HEK293 (cell line): ENCODE measurements around the gene HLA-C.

Experiments used
- KLF1 ChIP-seq: fragments of 450-650 bp; formaldehyde crosslinking; IDR thresholded peaks from 2 replicates; pipeline ENCODE4 v1.5.1; 2016; ENCODE audit warnings: missing biosample characterization, missing genetic modification characterization
- KLF10 ChIP-seq: fragments of 450-650 bp; IDR thresholded peaks from 2 replicates; pipeline ENCODE4 v1.5.1; 2018; ENCODE audit warnings: missing biosample characterization, mild to moderate bottlenecking, missing genetic modification characterization
- PBX3 ChIP-seq: sonication (generic); formaldehyde crosslinking; IDR thresholded peaks from 2 replicates; pipeline ENCODE4 v1.8.1; 2022; ENCODE audit warnings: mild to moderate bottlenecking, moderate library complexity, missing genetic modification reagents
- ZBTB20 ChIP-seq: fragments of 450-650 bp; formaldehyde crosslinking; IDR thresholded peaks from 2 replicates; pipeline ENCODE4 v1.5.1; 2016; ENCODE audit warnings: missing biosample characterization, missing genetic modification characterization
- ZFP3 ChIP-seq: fragments of 450-650 bp; formaldehyde crosslinking; IDR thresholded peaks from 2 replicates; pipeline ENCODE4 v1.5.1; 2016; ENCODE audit warnings: low read depth, missing biosample characterization, missing genetic modification characterization
- ZNF239 ChIP-seq: fragments of 450-650 bp; formaldehyde crosslinking; IDR thresholded peaks from 2 replicates; pipeline ENCODE4 v1.5.1; 2016; ENCODE audit warnings: missing biosample characterization, missing genetic modification characterization
- ZNF274 ChIP-seq, 2 experiments: fragments of 200-500 bp in 1 of 2; fragments of 450-650 bp in 1 of 2; sonication (Bioruptor generic) in 1 of 2; formaldehyde crosslinking in 1 of 2; IDR thresholded peaks; 2 replicates each; pipeline versions ENCODE4 v1.5.1 to v1.6.1; 2014 to 2016; ENCODE audit warnings: borderline replicate concordance in 1 of 2, inconsistent platforms in 1 of 2, low read length in 1 of 2, missing biosample characterization in 1 of 2, missing genetic modification characterization in 1 of 2
- ZNF549 ChIP-seq: fragments of 450-650 bp; IDR thresholded peaks from 2 replicates; pipeline ENCODE4 v1.5.1; 2018; ENCODE audit warnings: missing biosample characterization, missing genetic modification characterization, mild to moderate bottlenecking, inconsistent platforms, moderate library complexity
- ZNF701 ChIP-seq: fragments of 450-650 bp; formaldehyde crosslinking; IDR thresholded peaks from 2 replicates; pipeline ENCODE4 v1.5.1; 2016; ENCODE audit warnings: missing biosample characterization, missing genetic modification characterization
- TF ChIP-seq, protein P1 (sequence below): fragments of 450-650 bp; formaldehyde crosslinking; IDR thresholded peaks from 2 replicates; pipeline ENCODE4 v1.5.1; 2016; ENCODE audit warnings: missing biosample characterization, missing genetic modification characterization
- TF ChIP-seq, protein P2 (sequence below): fragments of 450-650 bp; formaldehyde crosslinking; IDR thresholded peaks from 2 replicates; pipeline ENCODE4 v1.5.1; 2016; ENCODE audit warnings: missing biosample characterization, missing genetic modification characterization
- TF ChIP-seq, protein P3 (sequence below): fragments of 450-650 bp; formaldehyde crosslinking; IDR thresholded peaks from 2 replicates; pipeline ENCODE4 v1.5.1; 2016; ENCODE audit warnings: missing biosample characterization, missing genetic modification characterization
- TF ChIP-seq, protein P4 (sequence below): fragments of 450-650 bp; formaldehyde crosslinking; IDR thresholded peaks from 2 replicates; pipeline ENCODE4 v1.5.1; 2016; ENCODE audit warnings: missing biosample characterization, missing genetic modification characterization, low read depth
- TF ChIP-seq, protein P5 (sequence below): fragments of 450-650 bp; formaldehyde crosslinking; IDR thresholded peaks from 2 replicates; pipeline ENCODE4 v1.5.1; 2016; ENCODE audit warnings: missing biosample characterization, missing genetic modification characterization, borderline replicate concordance

DNA sequence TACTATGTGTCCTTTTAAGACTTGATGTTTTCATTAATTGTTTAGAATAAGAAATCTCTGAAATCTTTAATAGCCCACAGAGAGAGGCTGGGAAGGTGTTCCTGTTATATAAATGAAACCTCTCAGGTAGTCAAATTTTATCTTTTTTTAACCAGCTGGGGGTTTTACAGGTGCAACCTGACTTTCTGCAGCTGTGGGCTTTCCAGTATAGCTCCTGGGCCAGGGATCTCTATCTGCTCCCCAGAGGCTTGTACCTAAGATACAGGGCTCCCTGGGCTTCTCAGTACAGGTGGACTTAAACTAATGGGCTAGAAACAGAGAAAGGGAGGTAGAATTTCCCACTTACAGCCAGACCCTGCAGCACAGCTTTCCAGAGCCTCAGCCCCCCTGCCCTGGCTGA is 49.4 kb downstream of the HLA-C start:
- TF ChIP-seq, protein P1, sequence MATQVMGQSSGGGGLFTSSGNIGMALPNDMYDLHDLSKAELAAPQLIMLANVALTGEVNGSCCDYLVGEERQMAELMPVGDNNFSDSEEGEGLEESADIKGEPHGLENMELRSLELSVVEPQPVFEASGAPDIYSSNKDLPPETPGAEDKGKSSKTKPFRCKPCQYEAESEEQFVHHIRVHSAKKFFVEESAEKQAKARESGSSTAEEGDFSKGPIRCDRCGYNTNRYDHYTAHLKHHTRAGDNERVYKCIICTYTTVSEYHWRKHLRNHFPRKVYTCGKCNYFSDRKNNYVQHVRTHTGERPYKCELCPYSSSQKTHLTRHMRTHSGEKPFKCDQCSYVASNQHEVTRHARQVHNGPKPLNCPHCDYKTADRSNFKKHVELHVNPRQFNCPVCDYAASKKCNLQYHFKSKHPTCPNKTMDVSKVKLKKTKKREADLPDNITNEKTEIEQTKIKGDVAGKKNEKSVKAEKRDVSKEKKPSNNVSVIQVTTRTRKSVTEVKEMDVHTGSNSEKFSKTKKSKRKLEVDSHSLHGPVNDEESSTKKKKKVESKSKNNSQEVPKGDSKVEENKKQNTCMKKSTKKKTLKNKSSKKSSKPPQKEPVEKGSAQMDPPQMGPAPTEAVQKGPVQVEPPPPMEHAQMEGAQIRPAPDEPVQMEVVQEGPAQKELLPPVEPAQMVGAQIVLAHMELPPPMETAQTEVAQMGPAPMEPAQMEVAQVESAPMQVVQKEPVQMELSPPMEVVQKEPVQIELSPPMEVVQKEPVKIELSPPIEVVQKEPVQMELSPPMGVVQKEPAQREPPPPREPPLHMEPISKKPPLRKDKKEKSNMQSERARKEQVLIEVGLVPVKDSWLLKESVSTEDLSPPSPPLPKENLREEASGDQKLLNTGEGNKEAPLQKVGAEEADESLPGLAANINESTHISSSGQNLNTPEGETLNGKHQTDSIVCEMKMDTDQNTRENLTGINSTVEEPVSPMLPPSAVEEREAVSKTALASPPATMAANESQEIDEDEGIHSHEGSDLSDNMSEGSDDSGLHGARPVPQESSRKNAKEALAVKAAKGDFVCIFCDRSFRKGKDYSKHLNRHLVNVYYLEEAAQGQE (tag by site-specific recombination), result no peak
- TF ChIP-seq KLF1, result no peak
- no peak for TF ChIP-seq ZFP3 (tag by site-specific recombination)
- TF ChIP-seq, protein P2, sequence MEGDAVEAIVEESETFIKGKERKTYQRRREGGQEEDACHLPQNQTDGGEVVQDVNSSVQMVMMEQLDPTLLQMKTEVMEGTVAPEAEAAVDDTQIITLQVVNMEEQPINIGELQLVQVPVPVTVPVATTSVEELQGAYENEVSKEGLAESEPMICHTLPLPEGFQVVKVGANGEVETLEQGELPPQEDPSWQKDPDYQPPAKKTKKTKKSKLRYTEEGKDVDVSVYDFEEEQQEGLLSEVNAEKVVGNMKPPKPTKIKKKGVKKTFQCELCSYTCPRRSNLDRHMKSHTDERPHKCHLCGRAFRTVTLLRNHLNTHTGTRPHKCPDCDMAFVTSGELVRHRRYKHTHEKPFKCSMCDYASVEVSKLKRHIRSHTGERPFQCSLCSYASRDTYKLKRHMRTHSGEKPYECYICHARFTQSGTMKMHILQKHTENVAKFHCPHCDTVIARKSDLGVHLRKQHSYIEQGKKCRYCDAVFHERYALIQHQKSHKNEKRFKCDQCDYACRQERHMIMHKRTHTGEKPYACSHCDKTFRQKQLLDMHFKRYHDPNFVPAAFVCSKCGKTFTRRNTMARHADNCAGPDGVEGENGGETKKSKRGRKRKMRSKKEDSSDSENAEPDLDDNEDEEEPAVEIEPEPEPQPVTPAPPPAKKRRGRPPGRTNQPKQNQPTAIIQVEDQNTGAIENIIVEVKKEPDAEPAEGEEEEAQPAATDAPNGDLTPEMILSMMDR (tag by site-specific recombination), result no peak
- TF ChIP-seq PBX3 (CRISPR knock-in tag), result no peak
- TF ChIP-seq, protein P3, sequence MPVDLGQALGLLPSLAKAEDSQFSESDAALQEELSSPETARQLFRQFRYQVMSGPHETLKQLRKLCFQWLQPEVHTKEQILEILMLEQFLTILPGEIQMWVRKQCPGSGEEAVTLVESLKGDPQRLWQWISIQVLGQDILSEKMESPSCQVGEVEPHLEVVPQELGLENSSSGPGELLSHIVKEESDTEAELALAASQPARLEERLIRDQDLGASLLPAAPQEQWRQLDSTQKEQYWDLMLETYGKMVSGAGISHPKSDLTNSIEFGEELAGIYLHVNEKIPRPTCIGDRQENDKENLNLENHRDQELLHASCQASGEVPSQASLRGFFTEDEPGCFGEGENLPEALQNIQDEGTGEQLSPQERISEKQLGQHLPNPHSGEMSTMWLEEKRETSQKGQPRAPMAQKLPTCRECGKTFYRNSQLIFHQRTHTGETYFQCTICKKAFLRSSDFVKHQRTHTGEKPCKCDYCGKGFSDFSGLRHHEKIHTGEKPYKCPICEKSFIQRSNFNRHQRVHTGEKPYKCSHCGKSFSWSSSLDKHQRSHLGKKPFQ (tag by site-specific recombination), result no peak
- TF ChIP-seq ZNF701 (tag by site-specific recombination), result no peak
- no peak for TF ChIP-seq ZNF274 (IDR thresholded peaks at IDR 0.05; ENCODE audit: low read length)
- no peak for TF ChIP-seq ZNF274 (tag by site-specific recombination; IDR thresholded peaks at IDR 0.05; ENCODE audit: borderline replicate concordance)
- TF ChIP-seq KLF10 (tag by site-specific recombination), result no peak
- no peak for TF ChIP-seq ZNF239 (tag by site-specific recombination)
- TF ChIP-seq, protein P4, sequence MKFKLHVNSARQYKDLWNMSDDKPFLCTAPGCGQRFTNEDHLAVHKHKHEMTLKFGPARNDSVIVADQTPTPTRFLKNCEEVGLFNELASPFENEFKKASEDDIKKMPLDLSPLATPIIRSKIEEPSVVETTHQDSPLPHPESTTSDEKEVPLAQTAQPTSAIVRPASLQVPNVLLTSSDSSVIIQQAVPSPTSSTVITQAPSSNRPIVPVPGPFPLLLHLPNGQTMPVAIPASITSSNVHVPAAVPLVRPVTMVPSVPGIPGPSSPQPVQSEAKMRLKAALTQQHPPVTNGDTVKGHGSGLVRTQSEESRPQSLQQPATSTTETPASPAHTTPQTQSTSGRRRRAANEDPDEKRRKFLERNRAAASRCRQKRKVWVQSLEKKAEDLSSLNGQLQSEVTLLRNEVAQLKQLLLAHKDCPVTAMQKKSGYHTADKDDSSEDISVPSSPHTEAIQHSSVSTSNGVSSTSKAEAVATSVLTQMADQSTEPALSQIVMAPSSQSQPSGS (tag by site-specific recombination), result no peak
- TF ChIP-seq ZNF549, result no peak
- TF ChIP-seq ZBTB20 (tag by site-specific recombination), result no peak
- TF ChIP-seq, protein P5, sequence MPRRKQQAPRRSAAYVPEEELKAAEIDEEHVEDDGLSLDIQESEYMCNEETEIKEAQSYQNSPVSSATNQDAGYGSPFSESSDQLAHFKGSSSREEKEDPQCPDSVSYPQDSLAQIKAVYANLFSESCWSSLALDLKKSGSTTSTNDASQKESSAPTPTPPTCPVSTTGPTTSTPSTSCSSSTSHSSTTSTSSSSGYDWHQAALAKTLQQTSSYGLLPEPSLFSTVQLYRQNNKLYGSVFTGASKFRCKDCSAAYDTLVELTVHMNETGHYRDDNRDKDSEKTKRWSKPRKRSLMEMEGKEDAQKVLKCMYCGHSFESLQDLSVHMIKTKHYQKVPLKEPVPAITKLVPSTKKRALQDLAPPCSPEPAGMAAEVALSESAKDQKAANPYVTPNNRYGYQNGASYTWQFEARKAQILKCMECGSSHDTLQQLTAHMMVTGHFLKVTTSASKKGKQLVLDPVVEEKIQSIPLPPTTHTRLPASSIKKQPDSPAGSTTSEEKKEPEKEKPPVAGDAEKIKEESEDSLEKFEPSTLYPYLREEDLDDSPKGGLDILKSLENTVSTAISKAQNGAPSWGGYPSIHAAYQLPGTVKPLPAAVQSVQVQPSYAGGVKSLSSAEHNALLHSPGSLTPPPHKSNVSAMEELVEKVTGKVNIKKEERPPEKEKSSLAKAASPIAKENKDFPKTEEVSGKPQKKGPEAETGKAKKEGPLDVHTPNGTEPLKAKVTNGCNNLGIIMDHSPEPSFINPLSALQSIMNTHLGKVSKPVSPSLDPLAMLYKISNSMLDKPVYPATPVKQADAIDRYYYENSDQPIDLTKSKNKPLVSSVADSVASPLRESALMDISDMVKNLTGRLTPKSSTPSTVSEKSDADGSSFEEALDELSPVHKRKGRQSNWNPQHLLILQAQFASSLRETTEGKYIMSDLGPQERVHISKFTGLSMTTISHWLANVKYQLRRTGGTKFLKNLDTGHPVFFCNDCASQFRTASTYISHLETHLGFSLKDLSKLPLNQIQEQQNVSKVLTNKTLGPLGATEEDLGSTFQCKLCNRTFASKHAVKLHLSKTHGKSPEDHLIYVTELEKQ (tag by site-specific recombination), result no peak
